IMR-90 (cell line): ENCODE data around the gene TMOD2. TPM values are rescaled to one million over a fixed set of nuclear protein-coding genes. Genes with fewer than 3 reads are reported as not detected.

ENCODE experiments used
- ATAC-seq: fragments of 200-7000 bp; cut with Tn5 transposase; 2 replicates; pipeline ENCODE4 v1.9.1; 2020; ENCODE audit warnings: low read depth, mild to moderate bottlenecking, moderate library complexity
- BruUV-seq: library from RNA; stranded (reverse); fragments of 400-500 nt; replicated peaks from 2 replicates; lab custom pipeline; 2021; lab: Mats Ljungman, UMichigan
- CTCF ChIA-PET: fragments of 300-600 bp; formaldehyde crosslinking; extraction: SDS; loops from one replicate; lab custom pipeline; 2021; ENCODE audit warnings: antibody characterized with exemption; lab: Yijun Ruan, JAX
- POLR2A ChIA-PET: fragments of 300-600 bp; sonication (Branson Sonifier 250); formaldehyde crosslinking; loops from one replicate; lab custom pipeline; 2022; ENCODE audit warnings: antibody characterized with exemption; ENCODE audit not compliant: unreplicated experiment; lab: Charles Lee
- DNase-seq: peaks from one replicate; pipeline ENCODE4 v3.0.0; 2013
- H2AFZ ChIP-seq: replicated peaks from 2 replicates; pipeline ENCODE3; 2013; ENCODE audit warnings: low read length, mild to moderate bottlenecking; ENCODE audit not compliant: poor library complexity
- H2AK5ac ChIP-seq: 2 replicates; pipeline ENCODE4 v1.6.1; 2013; ENCODE audit warnings: low read depth, low read length, inconsistent platforms
- H2AK9ac ChIP-seq: replicated peaks from 2 replicates; pipeline ENCODE3; 2013; ENCODE audit warnings: mild to moderate bottlenecking, low read depth, low read length, moderate library complexity; ENCODE audit not compliant: poor library complexity
- H2BK120ac ChIP-seq: 2 replicates; pipeline ENCODE4 v1.6.1; 2013; ENCODE audit warnings: low read depth, low read length, inconsistent platforms
- H2BK15ac ChIP-seq: 3 replicates; pipeline ENCODE4 v1.6.1; 2013; ENCODE audit warnings: low read depth, low read length, inconsistent platforms
- H2BK20ac ChIP-seq: 2 replicates; pipeline ENCODE4 v1.6.1; 2013; ENCODE audit warnings: low read depth, mild to moderate bottlenecking, inconsistent platforms, low read length, moderate library complexity
- H2BK5ac ChIP-seq: 2 replicates; pipeline ENCODE4 v1.6.1; 2013; ENCODE audit warnings: mild to moderate bottlenecking, low read depth, low read length, inconsistent platforms; ENCODE audit not compliant: poor library complexity, severe bottlenecking
- H3K14ac ChIP-seq: replicated peaks from 2 replicates; pipeline ENCODE4 v1.6.1; 2013; ENCODE audit warnings: low read depth, low read length, inconsistent platforms
- H3K18ac ChIP-seq: 2 replicates; pipeline ENCODE4 v1.6.1; 2013; ENCODE audit warnings: low read depth, low read length, control low read depth
- H3K23ac ChIP-seq: 2 replicates; pipeline ENCODE4 v1.6.1; 2013; ENCODE audit warnings: low read depth, low read length, inconsistent platforms
- H3K27ac ChIP-seq: 2 replicates; pipeline ENCODE4 v1.5.1; 2013; ENCODE audit warnings: mild to moderate bottlenecking, control low read depth, low read length; ENCODE audit not compliant: insufficient read depth
- H3K27me3 ChIP-seq: 2 replicates; pipeline ENCODE4 v1.6.1; 2013; ENCODE audit warnings: low read length; ENCODE audit not compliant: control insufficient read depth, insufficient read depth
- H3K36me3 ChIP-seq: 2 replicates; pipeline ENCODE4 v1.6.1; 2013; ENCODE audit warnings: low read length, mixed read lengths; ENCODE audit not compliant: control insufficient read depth, insufficient read depth
- H3K4ac ChIP-seq: 2 replicates; pipeline ENCODE4 v1.6.1; 2013; ENCODE audit warnings: low read depth, low read length, inconsistent platforms
- H3K4me1 ChIP-seq: 2 replicates; pipeline ENCODE4 v1.6.1; 2013; ENCODE audit warnings: low read length, mixed read lengths; ENCODE audit not compliant: control insufficient read depth, insufficient read depth
- H3K4me2 ChIP-seq: 2 replicates; pipeline ENCODE4 v1.6.1; 2013; ENCODE audit warnings: low read depth, mild to moderate bottlenecking, control low read depth, low read length, moderate library complexity
- H3K4me3 ChIP-seq: 2 replicates; pipeline ENCODE4 v1.5.1; 2013; ENCODE audit warnings: low read depth, mild to moderate bottlenecking, control low read depth, low read length, moderate library complexity; ENCODE audit not compliant: insufficient read depth
- H3K56ac ChIP-seq: 2 replicates; pipeline ENCODE4 v1.6.1; 2013; ENCODE audit warnings: low read length, inconsistent platforms; ENCODE audit not compliant: insufficient read depth; ENCODE audit errors: extremely low read depth
- H3K79me1 ChIP-seq, 2 experiments: 2 replicates each; pipeline ENCODE4 v1.6.1; 2013; ENCODE audit warnings: low read length in 2 of 2, inconsistent platforms in 1 of 2, low read depth in 1 of 2
- H3K9ac ChIP-seq: 2 replicates; pipeline ENCODE4 v1.6.1; 2013; ENCODE audit warnings: low read depth, low read length, control low read depth
- H3K9me1 ChIP-seq: 2 replicates; pipeline ENCODE4 v1.6.1; 2013; ENCODE audit warnings: low read length, inconsistent platforms; ENCODE audit not compliant: insufficient read depth
- H3K9me3 ChIP-seq: 2 replicates; pipeline ENCODE4 v1.6.1; 2013; ENCODE audit warnings: low read length; ENCODE audit not compliant: control insufficient read depth, insufficient read depth
- H4K20me1 ChIP-seq: 2 replicates; pipeline ENCODE4 v1.6.1; 2013; ENCODE audit warnings: low read length, inconsistent platforms; ENCODE audit not compliant: insufficient read depth
- H4K5ac ChIP-seq: 2 replicates; pipeline ENCODE4 v1.6.1; 2013; ENCODE audit warnings: mild to moderate bottlenecking, low read depth, low read length, control low read depth
- H4K8ac ChIP-seq, 2 experiments: 2 replicates each; pipeline ENCODE4 v1.6.1; 2013; ENCODE audit warnings: low read depth in 2 of 2, low read length in 2 of 2, control low read depth in 1 of 2, inconsistent platforms in 1 of 2
- H4K91ac ChIP-seq: 2 replicates; pipeline ENCODE4 v1.6.1; 2013; ENCODE audit warnings: low read depth, low read length, inconsistent platforms; ENCODE audit not compliant: insufficient read depth
- BHLHE40 ChIP-seq: fragments of 150-350 bp; IDR thresholded peaks from 2 replicates; pipeline ENCODE4 v1.6.1; 2016; ENCODE audit warnings: mild to moderate bottlenecking, low read depth, low read length
- CEBPB ChIP-seq: IDR thresholded peaks from 2 replicates; pipeline ENCODE4 v1.6.1; 2012; ENCODE audit warnings: low read depth, low read length, improper control_type of control experiment
- CHD1 ChIP-seq: IDR thresholded peaks from 2 replicates; pipeline ENCODE4 v1.6.1; 2012; ENCODE audit warnings: low read depth, low read length, improper control_type of control experiment
- FOS ChIP-seq: fragments of 150-350 bp; IDR thresholded peaks from 2 replicates; pipeline ENCODE4 v1.6.1; 2016; ENCODE audit warnings: low read depth, low read length
- MAFK ChIP-seq: IDR thresholded peaks from 2 replicates; pipeline ENCODE4 v1.6.1; 2012; ENCODE audit warnings: low read depth, low read length, improper control_type of control experiment
- MAZ ChIP-seq: IDR thresholded peaks from 2 replicates; pipeline ENCODE4 v1.6.1; 2012; ENCODE audit warnings: low read depth, mild to moderate bottlenecking, low read length, improper control_type of control experiment, moderate library complexity, borderline replicate concordance
- MXI1 ChIP-seq: IDR thresholded peaks from 2 replicates; pipeline ENCODE4 v1.6.1; 2012; ENCODE audit warnings: low read depth, mild to moderate bottlenecking, low read length, moderate library complexity, borderline replicate concordance
- NFE2L2 ChIP-seq: fragments of 150-350 bp; IDR thresholded peaks from 2 replicates; pipeline ENCODE4 v1.6.1; 2016; ENCODE audit warnings: low read depth, mild to moderate bottlenecking, low read length
- POLR2A ChIP-seq: IDR thresholded peaks from 2 replicates; pipeline ENCODE4 v1.6.1; 2012; ENCODE audit warnings: mild to moderate bottlenecking, low read depth, low read length
- RAD21 ChIP-seq: IDR thresholded peaks from 2 replicates; pipeline ENCODE4 v1.6.1; 2012; ENCODE audit warnings: low read length, improper control_type of control experiment
- RCOR1 ChIP-seq: IDR thresholded peaks from 2 replicates; pipeline ENCODE4 v1.6.1; 2012; ENCODE audit warnings: mild to moderate bottlenecking, low read length, improper control_type of control experiment; ENCODE audit not compliant: insufficient replicate concordance
- RFX5 ChIP-seq: IDR thresholded peaks from 2 replicates; pipeline ENCODE4 v1.8.0; 2012; ENCODE audit warnings: low read depth, mild to moderate bottlenecking, low read length, moderate library complexity
- SMC3 ChIP-seq: fragments of 150-350 bp; IDR thresholded peaks from 2 replicates; pipeline ENCODE4 v1.6.1; 2016; ENCODE audit warnings: low read depth, mild to moderate bottlenecking, antibody characterized with exemption, low read length, moderate library complexity
- WGBS, 2 experiments: methylation state at CpG; one replicate each; pipeline versions ENCODE4 v1.1.5 to v1.1.7; 2013; ENCODE audit warnings: missing lambda C conversion rate in 2 of 2; ENCODE audit not compliant: insufficient read length in 1 of 2; ENCODE audit errors: extremely low coverage in 2 of 2; 5-methylcytosine and 5-hydroxymethylcytosine counted together
- dilution Hi-C: fragments of 300-500 bp; cut with HindIII; formaldehyde crosslinking; loops from one replicate; pipeline ENCODE4 v1.14.3; 2018; ENCODE audit warnings: low sequenced_read_pairs; ENCODE audit not compliant: unreplicated experiment
- in situ Hi-C: fragments of 300-500 bp; cut with MboI; formaldehyde crosslinking; loops from 3 replicates; pipeline ENCODE4 v1.14.3; 2019; ENCODE audit warnings: low sequenced_read_pairs, inconsistent platforms, mixed read lengths
- intact Hi-C: fragments of 100-400 bp; cut with micrococcal nuclease; formaldehyde crosslinking; loops from 2 replicates; pipeline ENCODE4 v1.10.0; 2022
- polyA plus RNA-seq, 3 experiments: library from polyadenylated mRNA; depleted of rRNA; stranded (reverse); fragments of >200 nt; gene quantifications; 2 replicates each; pipeline ENCODE4 v1.2.3, GENCODE V29; 2012; ENCODE audit warnings: low replicate concordance in 1 of 3
- total RNA-seq: library from RNA; depleted of rRNA; stranded (reverse); fragments of >200 nt; gene quantifications from 2 replicates; pipeline ENCODE4 v1.2.3, GENCODE V29; 2012
- TF ChIP-seq, protein P1 (sequence below): fragments of 150-350 bp; IDR thresholded peaks from 2 replicates; pipeline ENCODE4 v1.6.1; 2017; ENCODE audit warnings: mild to moderate bottlenecking, antibody characterized with exemption, low read length, low read depth
- TF ChIP-seq, protein P2 (sequence below): fragments of 150-350 bp; IDR thresholded peaks from 2 replicates; pipeline ENCODE4 v1.6.1; 2016; ENCODE audit warnings: low read depth, mild to moderate bottlenecking, low read length, moderate library complexity, borderline replicate concordance
- TF ChIP-seq, protein P3 (sequence below): conservative IDR thresholded peaks from 2 replicates; pipeline ENCODE4 v1.5.1; 2012; ENCODE audit warnings: mild to moderate bottlenecking, low read depth, low read length, improper control_type of control experiment

Gene TMOD2
- total and polyA plus RNA-seq, 2 of the 4 experiments (the other 2 are of a cell fraction): 2.8 to 5.4 TPM

DNA sequence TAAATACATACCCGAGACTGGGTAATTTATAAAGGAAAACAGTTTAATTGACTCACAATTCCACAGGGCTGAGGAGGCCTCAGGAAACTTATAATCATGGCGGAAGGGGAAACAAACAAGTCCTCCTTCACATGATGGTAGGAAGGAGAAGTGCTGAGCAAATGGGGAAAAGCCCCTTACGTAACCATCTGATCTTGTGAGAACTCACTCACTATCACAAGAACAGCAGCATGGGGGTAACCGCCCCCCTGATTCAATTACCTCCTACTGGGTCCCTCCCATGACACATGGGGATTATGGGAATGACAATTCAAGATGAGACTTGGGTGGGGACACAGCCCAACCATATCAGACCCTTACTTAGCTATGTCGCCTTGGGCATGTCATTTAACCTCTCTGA is 42.4 kb upstream of the TMOD2 start:
- Histone ChIP-seq H2AFZ (no peak overlapping the region), H4K8ac (no peak overlapping the region), H2BK20ac (no peak overlapping the region), H2AK9ac (no peak overlapping the region), H3K9me3 (no peaks in the 10 kb centered on the region), H4K91ac (no peak overlapping the region), H2BK15ac (no peak overlapping the region), H3K14ac (no peak overlapping the region), H3K4me2 (no peak overlapping the region), H2AK5ac (no peak overlapping the region), H3K27me3 (peaks cover 2% of the 10 kb centered on the region; the same call in 1 of the 2 replicates), H3K4me3 (no peak overlapping the region), H4K5ac (no peak overlapping the region), H3K36me3 (no peaks in the 10 kb centered on the region), H3K79me1 (no peaks in the 10 kb centered on the region), H2BK120ac (no peak overlapping the region), H3K4me1 (no peaks in the 10 kb centered on the region), H2BK5ac (no peak overlapping the region), H3K23ac (no peak overlapping the region), H3K4ac (no peak overlapping the region), H3K9ac (no peak overlapping the region), H3K18ac (no peak overlapping the region), H3K27ac (no peak overlapping the region), H3K9me1 (peaks cover 3% of the 10 kb centered on the region; the same call in 1 of the 2 replicates), H4K20me1 (no peaks in the 10 kb centered on the region), H3K56ac (no peak overlapping the region)
- ChIA-PET POLR2A (no interaction called here), CTCF (no interaction called here)
- ATAC-seq (no peak), DNase-seq (no peak)
- in situ Hi-C loops (no loop called here), intact Hi-C loops (no loop called here), dilution Hi-C loops (no loop called here)
- TF ChIP-seq, protein P1, sequence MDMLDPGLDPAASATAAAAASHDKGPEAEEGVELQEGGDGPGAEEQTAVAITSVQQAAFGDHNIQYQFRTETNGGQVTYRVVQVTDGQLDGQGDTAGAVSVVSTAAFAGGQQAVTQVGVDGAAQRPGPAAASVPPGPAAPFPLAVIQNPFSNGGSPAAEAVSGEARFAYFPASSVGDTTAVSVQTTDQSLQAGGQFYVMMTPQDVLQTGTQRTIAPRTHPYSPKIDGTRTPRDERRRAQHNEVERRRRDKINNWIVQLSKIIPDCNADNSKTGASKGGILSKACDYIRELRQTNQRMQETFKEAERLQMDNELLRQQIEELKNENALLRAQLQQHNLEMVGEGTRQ: no peak
- no peak for TF ChIP-seq MAZ
- no peak for TF ChIP-seq CHD1
- no peak for TF ChIP-seq MAFK
- TF ChIP-seq RFX5: no peak
- no peak for TF ChIP-seq FOS
- TF ChIP-seq BHLHE40: no peak
- no peak for TF ChIP-seq CEBPB
- TF ChIP-seq, protein P2, sequence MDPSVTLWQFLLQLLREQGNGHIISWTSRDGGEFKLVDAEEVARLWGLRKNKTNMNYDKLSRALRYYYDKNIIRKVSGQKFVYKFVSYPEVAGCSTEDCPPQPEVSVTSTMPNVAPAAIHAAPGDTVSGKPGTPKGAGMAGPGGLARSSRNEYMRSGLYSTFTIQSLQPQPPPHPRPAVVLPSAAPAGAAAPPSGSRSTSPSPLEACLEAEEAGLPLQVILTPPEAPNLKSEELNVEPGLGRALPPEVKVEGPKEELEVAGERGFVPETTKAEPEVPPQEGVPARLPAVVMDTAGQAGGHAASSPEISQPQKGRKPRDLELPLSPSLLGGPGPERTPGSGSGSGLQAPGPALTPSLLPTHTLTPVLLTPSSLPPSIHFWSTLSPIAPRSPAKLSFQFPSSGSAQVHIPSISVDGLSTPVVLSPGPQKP: no peak
- no peak for TF ChIP-seq NFE2L2
- TF ChIP-seq MXI1: no peak
- no peak for TF ChIP-seq SMC3
- TF ChIP-seq POLR2A: no peak
- TF ChIP-seq, protein P3, sequence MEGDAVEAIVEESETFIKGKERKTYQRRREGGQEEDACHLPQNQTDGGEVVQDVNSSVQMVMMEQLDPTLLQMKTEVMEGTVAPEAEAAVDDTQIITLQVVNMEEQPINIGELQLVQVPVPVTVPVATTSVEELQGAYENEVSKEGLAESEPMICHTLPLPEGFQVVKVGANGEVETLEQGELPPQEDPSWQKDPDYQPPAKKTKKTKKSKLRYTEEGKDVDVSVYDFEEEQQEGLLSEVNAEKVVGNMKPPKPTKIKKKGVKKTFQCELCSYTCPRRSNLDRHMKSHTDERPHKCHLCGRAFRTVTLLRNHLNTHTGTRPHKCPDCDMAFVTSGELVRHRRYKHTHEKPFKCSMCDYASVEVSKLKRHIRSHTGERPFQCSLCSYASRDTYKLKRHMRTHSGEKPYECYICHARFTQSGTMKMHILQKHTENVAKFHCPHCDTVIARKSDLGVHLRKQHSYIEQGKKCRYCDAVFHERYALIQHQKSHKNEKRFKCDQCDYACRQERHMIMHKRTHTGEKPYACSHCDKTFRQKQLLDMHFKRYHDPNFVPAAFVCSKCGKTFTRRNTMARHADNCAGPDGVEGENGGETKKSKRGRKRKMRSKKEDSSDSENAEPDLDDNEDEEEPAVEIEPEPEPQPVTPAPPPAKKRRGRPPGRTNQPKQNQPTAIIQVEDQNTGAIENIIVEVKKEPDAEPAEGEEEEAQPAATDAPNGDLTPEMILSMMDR: no peak
- TF ChIP-seq RAD21: no peak
- no peak for TF ChIP-seq RCOR1
- WGBS, 2 experiments: no CpG with 5 or more reads among the region's 5 CpGs
- no TSS peak for BruUV-seq
